GM18858 (cell line): ENCODE data around the gene LRRC71.

Source experiments
- ATAC-seq: cut with Tn5 transposase; IDR thresholded peaks from one replicate; pipeline ENCODE4 v1.9.1; 2021; ENCODE audit not compliant: unreplicated experiment

Gene LRRC71

DNA sequence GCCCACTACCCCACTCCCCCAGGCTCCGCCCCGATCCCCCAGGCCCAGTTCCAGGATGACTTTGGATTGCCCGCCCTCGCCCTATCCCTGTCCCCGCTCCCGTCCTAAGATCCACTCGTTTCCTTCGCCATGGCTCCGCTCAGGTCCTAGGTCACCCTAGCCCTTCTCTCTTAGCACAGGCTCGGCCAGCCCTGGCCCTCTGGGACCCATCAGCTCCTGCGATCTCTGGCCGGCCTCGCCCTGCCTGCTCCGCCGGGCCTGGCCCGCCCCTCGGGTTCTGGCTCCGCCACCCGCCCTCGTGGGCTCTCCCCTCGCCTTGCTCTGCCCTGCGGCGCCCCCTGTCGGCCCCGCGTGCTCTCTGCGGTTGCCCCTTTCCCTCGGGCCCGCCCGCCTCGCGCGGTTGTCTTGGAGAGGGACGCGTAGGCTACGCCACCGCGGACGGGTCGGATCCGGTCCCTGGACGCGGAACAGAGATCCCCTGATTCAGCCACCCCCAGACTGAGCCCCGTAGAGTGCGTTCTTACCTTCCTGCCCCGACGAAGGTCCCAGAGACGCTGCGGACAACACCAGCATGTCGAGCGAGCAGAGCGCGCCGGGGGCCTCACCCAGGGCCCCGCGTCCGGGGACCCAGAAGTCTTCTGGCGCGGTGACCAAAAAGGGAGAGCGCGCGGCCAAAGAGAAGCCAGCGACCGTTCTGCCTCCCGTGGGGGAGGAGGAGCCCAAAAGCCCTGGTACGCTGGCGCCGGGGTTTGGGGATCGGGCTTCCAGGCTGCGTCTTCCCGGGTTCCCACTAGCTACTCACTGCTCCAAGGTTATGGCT, at the start of gene LRRC71:
LRRC71 (plus strand) TSS at position 400 of the 820 bp plus-strand sequence; CDS start at position 572, 172 bp downstream.
- no peak for ATAC-seq

DNA sequence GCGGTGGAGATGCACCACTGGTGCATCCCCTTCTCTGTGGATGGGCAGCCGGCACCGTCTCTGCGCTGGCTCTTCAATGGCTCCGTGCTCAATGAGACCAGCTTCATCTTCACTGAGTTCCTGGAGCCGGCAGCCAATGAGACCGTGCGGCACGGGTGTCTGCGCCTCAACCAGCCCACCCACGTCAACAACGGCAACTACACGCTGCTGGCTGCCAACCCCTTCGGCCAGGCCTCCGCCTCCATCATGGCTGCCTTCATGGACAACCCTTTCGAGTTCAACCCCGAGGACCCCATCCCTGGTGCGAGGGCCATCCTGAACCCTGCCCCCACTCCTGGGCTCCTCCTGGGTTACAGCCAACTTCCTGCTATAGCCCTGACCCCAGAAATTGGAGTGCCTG, 46.8 kb upstream of the LRRC71 start:
- ATAC-seq = no peak

DNA sequence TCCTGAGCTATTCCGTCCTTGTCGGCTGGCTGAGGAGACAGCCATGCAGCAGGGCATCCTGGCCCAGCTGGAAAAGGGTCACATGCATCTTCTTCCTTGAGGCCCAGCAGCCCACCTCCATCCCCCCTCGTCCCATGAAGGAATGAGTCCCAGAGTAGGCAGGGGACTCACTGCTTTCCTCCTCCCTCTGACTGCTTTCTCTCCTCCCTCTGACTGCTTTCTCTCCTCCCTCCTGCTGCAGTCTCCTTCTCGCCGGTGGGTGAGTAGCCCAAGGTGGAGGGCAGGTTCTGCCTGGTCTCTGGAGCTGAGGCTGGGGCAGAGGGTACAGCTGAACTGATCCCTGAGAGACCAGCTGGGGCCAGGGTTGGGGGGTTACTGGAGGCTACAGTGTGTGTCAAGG, 46.3 kb upstream of the LRRC71 start:
- ATAC-seq = no peak

DNA sequence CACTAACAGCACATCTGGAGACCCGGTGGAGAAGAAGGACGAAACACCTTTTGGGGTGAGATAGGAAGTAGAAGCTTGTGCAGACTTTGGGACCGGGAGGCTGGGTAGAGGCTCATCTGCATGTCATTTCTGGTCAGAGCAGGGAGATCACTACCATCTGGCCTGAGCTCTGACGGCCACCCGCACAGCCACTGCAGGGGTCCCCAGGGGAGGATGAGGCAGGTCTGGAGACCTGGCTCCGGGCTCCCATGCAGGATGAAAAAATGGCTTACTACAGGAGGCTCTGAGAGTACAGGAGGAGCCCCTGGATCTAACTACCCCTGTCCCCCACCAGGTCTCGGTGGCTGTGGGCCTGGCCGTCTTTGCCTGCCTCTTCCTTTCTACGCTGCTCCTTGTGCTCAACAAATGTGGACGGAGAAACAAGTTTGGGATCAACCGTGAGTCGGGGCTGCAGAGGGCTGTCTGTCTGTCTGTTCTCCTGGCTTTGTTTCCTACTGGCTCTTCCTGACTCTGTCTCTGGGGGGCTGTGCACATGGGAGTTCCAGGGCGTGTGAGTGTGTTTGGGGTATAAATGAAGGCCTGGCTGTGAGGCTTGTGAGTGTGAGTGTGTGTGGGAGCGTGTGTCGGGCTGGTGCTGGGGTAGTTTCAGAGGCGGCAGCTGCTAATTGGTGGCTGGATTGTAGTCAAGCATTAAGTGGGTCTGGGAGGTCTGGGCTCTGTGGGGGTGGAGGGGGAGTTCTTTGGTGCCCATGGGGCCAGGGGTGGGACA, 45.7 kb upstream of the LRRC71 start:
- no peak for ATAC-seq

DNA sequence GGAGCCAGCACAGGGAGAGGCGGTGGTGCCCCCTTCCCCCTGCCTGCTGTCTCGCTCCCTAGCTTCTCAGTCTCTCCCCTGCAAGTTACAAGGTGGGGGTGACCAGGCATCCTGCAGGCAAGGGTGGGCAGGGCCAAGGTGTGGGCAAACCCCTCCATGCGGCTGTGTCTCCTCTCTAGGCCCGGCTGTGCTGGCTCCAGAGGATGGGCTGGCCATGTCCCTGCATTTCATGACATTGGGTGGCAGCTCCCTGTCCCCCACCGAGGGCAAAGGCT, 45.2 kb upstream of the LRRC71 start:
- ATAC-seq = no peak

DNA sequence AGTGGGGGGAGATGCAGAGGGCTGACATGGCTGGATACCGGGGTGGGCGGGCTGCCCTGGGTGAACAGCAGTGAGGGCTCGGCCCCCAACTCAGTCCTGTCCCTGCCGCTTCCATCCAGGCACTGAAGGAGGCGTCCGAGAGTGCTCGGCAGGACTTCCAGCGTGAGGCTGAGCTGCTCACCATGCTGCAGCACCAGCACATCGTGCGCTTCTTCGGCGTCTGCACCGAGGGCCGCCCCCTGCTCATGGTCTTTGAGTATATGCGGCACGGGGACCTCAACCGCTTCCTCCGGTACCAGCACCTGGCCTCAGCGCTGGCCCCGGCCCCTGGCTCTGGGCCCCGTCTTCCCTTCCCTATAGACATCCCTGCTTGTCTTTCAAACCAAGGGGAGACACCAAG, 44.2 kb upstream of the LRRC71 start:
- ATAC-seq = no peak

DNA sequence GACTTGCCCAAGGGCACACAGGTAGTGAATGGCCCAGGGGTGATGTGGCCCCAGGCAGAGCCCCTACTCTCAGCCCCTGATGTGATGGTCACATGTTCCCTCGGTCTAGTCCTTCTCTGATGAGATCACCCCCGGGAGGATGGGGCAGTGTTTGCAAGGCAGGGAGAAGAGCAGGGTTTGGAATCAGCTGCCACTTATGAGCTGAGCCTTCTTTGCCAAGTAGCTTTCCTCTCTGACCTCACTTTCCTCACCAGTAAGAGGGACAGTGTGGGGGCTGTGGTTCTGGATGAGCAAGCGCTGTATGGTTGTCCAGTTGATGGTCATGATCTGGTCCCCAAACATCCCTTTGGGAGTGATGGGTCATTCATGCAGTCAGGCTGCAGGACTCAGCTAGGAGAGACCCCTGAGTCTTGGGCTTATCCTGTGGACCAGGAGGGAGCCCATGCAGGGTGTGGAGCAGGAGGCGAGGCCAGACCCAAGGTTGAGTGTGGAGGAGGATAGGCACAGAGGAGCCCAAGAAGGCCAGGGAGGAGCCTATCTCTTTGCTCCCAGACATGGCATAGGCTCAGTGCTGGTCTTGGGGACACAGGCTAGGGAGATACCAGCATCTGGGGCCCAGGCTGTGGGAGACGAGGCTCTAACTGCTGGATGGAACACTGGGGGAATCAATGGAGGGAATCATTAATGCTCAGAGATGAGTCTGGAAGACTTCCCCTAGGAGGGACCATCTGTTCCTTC, 42.8 kb upstream of the LRRC71 start:
- no peak for ATAC-seq

DNA sequence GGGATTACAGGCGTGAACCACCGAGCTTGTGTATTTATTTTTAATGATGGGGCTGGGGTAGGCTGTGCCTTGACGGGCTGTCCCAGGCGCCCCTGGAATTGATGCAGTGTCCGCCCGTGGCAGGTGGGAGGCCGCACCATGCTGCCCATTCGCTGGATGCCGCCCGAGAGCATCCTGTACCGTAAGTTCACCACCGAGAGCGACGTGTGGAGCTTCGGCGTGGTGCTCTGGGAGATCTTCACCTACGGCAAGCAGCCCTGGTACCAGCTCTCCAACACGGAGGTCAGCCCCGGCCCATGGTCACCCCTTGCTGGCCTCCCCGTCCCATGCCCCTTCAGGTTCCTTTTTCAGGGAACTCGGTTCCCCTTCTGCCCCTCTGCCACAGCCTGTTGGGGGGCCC, 40.6 kb upstream of the LRRC71 start:
- ATAC-seq = no peak

DNA sequence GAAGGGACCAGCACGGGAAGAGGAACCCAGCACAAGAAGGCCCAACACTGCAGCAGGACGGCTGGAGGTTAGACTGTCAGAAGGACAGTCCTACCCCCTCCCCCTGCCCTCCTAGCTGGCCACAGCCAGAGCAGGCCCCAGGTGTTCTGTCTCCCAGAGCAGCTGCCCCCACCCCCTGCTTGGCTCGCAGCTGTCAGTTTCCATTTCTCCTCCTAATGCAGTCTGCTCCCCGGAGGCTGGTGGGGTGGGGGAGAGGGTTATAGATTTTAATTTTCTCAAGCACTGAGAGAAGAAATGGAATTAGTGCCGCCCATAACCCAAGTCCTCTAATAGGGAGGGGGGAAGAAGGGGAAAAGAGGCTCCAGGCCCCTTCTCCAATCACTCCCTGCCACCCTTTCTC, 40.0 kb upstream of the LRRC71 start:
- ATAC-seq = no peak

DNA sequence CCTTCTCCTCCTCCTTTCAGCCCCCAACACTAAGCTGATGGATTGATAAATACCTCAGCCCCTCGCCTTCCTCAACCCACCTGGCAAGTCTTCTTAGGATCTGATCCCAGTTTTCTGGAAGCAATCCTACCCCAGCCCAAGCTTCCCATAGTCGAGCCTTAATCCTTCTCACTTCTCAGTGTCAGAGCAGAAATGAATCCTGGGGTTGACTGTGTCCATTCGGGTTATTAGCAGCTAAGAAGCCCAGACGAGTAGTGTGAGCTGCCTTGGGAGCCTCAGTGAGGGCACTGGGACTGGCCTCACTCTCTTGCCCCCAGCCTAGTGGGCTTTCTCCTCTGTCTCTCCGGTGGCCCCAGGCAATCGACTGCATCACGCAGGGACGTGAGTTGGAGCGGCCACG, 39.3 kb upstream of the LRRC71 start:
- ATAC-seq = no peak

DNA sequence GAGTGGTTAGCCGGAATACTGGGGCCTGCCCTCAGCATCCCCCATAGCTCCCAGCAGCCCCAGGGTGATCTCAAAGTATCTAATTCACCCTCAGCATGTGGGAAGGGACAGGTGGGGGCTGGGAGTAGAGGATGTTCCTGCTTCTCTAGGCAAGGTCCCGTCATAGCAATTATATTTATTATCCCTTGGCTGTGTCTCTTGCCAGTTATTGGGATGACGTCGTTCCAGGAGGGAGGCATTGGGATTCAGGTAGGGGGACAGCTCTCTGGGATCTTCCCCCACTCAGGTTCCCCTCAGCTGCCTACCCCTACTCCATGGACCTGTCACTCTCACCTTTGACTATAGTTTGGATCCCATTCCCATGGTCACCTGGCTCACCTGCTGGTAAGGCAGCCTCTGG, 38.8 kb upstream of the LRRC71 start:
- no peak for ATAC-seq

DNA sequence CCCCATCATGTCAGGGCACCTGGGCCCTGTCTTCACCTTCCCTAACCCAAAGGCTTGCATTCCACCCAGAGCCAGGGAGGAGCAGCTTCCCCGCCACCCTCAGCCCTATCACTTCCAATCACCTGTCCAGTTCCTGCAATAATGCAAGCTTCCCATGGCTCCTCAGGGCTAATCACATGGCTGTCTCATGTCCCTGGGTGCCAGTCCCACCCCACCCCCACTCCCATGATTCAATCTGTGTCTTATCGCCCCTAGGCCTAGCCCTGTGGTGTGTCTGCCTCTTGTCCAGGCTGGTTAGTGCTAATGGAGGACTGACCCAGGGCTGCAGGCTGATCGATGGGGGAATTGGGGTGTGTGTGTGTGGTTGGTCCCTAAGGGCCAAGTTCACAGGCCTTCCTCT, 37.9 kb upstream of the LRRC71 start:
- no peak for ATAC-seq

DNA sequence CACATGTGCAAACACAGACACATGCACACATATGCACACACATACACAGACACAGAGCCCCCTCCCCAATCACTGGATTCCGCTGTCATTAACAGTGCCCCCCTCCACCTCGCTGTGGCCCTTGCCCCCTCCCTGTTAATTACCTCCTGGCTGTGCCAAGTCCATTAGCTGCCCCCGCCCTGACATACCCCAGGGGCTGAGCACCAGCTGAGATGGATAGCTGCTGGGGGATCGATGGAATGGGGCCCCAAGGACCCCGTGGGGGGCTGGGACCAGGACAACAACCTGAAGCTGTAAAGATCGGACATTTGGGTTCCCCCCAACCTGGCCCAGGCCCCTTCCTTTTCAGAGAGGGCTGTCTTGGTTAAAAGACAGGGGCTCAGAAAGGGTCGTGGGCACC, 36.5 kb upstream of the LRRC71 start:
- ATAC-seq = no peak

DNA sequence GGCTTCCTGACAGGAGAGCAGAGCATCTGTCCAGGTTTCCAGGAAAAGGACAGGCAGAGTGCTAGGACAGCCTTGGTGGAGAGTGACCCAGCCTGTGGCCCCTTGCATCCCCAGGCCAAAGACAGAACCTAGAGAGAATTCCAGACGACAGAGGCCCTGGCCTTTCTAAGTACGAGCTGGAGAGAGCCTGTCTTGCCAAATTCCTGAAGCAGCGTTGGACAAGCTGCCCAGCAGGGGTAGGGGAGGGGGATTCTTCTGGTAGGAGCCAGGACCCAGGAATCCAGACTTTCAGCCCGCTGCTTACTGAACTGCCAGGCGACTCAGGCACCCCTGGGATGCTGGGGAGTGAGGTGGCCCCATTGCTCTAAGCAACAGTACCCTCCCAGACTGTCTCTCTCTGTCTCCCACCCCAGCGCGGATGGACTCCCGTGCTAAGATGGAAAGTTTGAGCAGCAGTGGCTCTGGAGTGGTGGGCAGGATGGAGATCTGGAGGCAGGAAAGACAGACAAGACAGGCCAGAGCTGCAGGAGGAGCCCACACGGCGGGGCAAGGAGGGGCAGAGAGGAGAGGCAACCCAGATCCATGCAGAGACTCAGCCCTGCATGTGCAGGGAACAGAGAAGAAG, 35.8 kb upstream of the LRRC71 start:
- no peak for ATAC-seq

DNA sequence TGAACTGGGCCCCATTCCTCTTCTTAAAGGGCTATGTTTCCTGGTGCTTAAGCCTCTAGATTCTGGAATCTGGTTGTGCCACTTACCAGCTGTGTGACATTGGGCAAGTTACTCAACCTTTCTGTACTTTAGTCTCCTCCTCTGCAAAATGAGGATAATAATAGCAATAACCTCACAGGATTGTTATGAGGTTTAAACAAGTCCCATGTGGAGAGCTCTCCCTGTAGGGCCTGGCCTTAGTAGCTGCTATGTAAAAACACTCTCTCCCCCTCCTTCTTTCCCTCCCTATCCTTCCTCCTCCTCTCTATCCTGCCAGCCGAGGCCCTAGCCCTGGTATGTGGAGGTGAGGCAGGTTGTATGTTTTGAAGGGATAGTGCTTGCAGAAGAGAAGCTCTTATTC, 35.1 kb upstream of the LRRC71 start:
- ATAC-seq = no peak

DNA sequence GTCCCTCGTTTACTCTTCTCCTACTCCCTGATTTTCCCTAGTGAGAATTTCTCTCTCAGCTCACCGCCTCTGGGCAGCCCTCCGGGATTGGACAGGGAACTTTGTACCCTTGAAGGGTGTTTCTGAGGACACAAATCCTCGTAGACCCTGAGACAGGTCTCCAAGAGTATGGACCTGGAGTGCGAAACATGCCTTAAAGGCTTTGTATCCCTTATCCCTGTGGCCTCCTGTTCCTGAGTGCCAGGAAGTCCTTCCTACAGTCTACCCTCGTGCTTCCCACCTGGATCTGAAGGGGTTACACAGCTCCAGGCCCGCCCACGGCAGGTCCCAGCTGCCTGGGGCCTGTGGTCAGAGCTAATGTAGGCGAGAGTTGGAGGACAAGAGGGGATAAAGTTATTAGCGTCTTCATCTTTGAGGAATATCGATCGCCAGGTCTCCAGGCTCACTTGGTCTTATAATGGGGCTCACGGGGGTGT, 34.5 kb upstream of the LRRC71 start:
- no peak for ATAC-seq

DNA sequence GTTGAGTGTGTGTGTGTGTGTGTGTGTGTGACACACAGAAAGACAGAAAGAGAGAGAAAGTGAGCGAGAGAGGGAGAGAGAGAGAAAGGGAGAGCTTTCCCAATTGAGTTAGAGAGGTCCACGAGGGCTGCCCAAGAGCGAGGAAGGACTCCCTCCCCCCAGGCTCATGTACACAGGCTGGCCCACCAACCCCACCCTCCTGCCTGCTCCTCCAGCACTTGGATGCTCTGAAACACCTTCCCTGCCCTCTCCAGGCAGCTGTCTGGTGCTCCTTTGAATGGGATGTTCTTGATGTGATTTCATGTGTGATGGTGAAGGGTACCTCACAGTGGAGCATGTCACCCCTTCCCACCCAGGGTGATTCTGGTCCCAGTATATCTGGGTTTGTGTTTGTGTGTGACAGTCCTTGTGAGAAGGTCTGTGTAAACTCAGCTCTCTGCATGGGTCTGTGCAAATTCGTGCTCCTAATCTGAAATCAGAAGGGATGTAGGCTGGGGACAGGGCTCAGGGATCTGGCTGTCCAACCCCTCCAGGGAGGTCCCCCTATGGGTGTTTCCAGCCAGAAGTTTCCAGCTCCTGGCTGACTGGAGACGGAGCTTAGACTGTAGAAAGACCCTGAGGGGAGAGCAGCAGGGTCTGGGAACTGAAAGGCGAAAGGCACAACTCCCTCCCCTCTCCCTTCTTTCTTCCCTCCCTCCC, 33.7 kb upstream of the LRRC71 start:
- ATAC-seq = no peak

DNA sequence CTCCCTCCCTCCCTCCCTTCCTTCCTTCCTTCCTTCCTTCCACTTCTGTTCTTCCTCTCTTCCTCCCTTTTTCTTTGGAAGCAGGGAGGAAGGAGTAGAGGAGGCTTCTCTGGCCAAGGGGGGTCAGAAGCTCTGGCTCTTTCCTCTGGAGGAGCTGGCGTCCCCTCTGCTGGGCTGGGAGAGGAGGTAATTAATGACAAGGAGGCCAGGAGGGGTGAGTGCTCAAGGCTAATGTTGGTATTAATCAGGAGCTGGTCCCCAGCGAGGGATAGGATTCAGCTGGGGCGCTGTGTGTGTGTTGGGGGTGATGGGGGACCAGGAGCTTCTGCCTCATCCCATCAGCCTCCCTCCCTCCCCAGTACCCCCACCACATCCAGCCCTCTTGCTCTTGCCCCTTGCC, 33.1 kb upstream of the LRRC71 start:
- no peak for ATAC-seq

DNA sequence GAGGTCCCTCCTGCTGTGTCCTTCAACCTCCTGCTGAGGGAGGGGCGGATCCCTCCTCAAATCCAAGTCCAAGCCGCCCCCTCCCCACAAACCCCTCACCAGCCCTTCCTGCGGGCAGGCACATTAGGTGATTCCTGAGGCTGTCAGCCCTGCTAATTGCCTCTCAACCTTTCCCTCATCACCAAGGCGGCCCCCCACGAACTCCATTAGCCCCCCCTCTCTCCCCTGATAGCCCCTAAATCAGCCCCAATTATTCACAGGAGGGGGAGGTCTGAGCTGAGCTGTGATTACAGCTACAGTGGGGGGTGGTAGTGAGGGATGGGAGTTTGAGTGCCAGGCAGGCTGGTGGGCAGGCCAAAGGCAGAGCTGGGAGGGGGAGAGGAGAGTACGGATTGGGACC, 32.7 kb upstream of the LRRC71 start:
- no peak for ATAC-seq

DNA sequence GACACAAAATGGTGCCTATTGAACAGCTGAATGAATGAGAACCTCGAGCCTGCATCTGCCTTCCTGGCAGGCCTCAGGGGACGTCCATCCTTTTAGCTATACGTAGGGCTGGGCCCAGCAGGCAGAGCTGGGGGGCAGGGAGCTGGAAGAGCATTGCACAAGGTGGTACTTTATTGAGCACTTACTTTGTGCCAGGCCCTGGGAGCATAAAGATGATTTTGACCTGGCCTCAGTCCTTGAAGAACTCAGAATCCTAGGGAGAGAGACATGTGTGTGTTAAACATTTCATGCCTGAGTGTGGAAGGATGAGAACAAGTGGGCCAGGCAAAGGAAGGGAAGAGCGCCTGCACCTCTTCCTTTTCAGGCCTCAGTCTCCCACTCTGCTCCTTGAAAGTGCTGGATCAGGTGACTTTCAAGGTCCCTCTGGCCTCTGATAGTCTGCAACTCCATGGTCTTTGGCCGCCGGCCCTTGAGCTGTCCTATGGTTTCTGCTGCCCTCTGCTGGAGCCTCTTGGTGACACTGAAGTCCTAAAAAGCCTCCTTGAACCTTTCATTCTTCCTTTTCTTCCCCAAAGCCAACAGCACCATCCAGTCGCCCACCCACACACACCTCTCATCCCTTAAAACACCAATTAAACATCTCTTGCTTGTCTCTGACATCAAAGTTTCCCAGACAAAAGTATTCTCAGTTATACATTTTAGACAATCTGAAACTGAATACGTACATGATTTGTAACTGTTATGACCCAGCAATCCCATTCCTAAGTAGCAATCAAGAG, 30.4 kb upstream of the LRRC71 start:
- ATAC-seq = no peak
